ENCODE results near the gene PPP6R2. TPM values are rescaled to one million over a fixed set of nuclear protein-coding genes. Genes with fewer than 3 reads are reported as not detected.

The PPP6R2 gene
- total RNA-seq, 1 donor from 2014 or later = 49.3 TPM

GRCh38 chr22:50298937-50299784 lies 44.0 kb upstream of the PPP6R2 start:
- TF ChIP-seq CTCF (conservative IDR thresholded peaks at IDR 0.05; ENCODE audit: low read depth, low read length) = no peak
- H3K4me3 ChIP-seq (ENCODE audit: low read depth, low read length) = peak overlapping the region; percentile 42
- DNase-seq (ENCODE audit: low read depth) = no peak

- no peak for TF ChIP-seq CTCF (conservative IDR thresholded peaks at IDR 0.05; ENCODE audit: low read depth, low read length)
- H3K4me3 ChIP-seq (ENCODE audit: low read depth, low read length) = peak overlapping the region; percentile 42
Measured at GRCh38 chr22:50299785-50300619, 43.1 kb upstream of the PPP6R2 start.

GRCh38 chr22:50300620-50301257 lies 42.4 kb upstream of the PPP6R2 start:
- H3K4me3 ChIP-seq (ENCODE audit: low read depth, low read length) = no peak overlapping the region
- DNase-seq (ENCODE audit: low read depth) = no peak
- no peak for TF ChIP-seq CTCF (conservative IDR thresholded peaks at IDR 0.05; ENCODE audit: low read depth, low read length)

More at GRCh38 chr22:50299785-50300619, 43.1 kb upstream of the PPP6R2 start:
- no peak for DNase-seq (ENCODE audit: low read depth)

GRCh38 chr22:50301581-50301991 lies 41.5 kb upstream of the PPP6R2 start:
- H3K4me3 ChIP-seq (ENCODE audit: low read depth, low read length) = no peak overlapping the region
- no peak for TF ChIP-seq CTCF (conservative IDR thresholded peaks at IDR 0.05; ENCODE audit: low read depth, low read length)
- DNase-seq (ENCODE audit: low read depth) = no peak

- no peak for TF ChIP-seq CTCF (conservative IDR thresholded peaks at IDR 0.05; ENCODE audit: low read depth, low read length)
- DNase-seq (ENCODE audit: low read depth) = no peak
- H3K4me3 ChIP-seq (ENCODE audit: low read depth, low read length) = no peak overlapping the region
Measured at GRCh38 chr22:50302041-50302541, 41.0 kb upstream of the PPP6R2 start.

GRCh38 chr22:50302564-50302963 lies 40.6 kb upstream of the PPP6R2 start:
- TF ChIP-seq CTCF (conservative IDR thresholded peaks at IDR 0.05; ENCODE audit: low read depth, low read length) = no peak
- no peak overlapping the region for H3K4me3 ChIP-seq (ENCODE audit: low read depth, low read length)

More at GRCh38 chr22:50302564-50302963, 40.6 kb upstream of the PPP6R2 start:
- DNase-seq (ENCODE audit: low read depth) = no peak
